Measurements from ENCODE around the gene TNFRSF6B. TPM values are rescaled to one million over a fixed set of nuclear protein-coding genes. Genes with fewer than 3 reads are reported as not detected.
A peak's percentile ranks its signal among the peaks of the same experiment; 100 is the strongest.

Gene TNFRSF6B
- polyA plus RNA-seq, 1 of the 3 experiments (the other 2 are of a cell fraction), result 9.4 TPM

GRCh38 chr20:63707558-63708300 is 11.3 kb downstream of the TNFRSF6B start, which contains the start of the genes ARFRP1 and ZGPAT:
Gene ARFRP1, minus strand, starts transcription at chr20:63707976. Its CDS starts 885 bp downstream, at chr20:63707091.
Gene ZGPAT, plus strand, starts transcription at chr20:63708039. Its CDS starts 542 bp downstream, at chr20:63708581.
- TF ChIP-seq YY1 (IDR thresholded peaks at IDR 0.05; ENCODE audit: low read depth) (0 out of 2 replicates have a peak, but pooled peaks have one; percentile 44), MXI1 (IDR thresholded peaks at IDR 0.05; ENCODE audit: low read depth, low read length) (peak; percentile 56), FOXM1 (IDR thresholded peaks at IDR 0.05; ENCODE audit: low read depth) (0 out of 2 replicates have a peak, but pooled peaks have one; percentile 23), ELF1 (IDR thresholded peaks at IDR 0.05) (peak; percentile 85), SIN3A (IDR thresholded peaks at IDR 0.05; ENCODE audit: borderline replicate concordance, low read depth, low read length) (peak; percentile 47; the same call in 1 of the 2 replicates), CHD2 (IDR thresholded peaks at IDR 0.05; ENCODE audit: low read length, partially characterized antibody) (peak; percentile 87), RXRA (IDR thresholded peaks at IDR 0.05; ENCODE audit: borderline replicate concordance, low read depth) (peak; percentile 94; the same call in 1 of the 2 replicates), GATA2 (CRISPR knock-in tag; IDR thresholded peaks at IDR 0.05) (no peak), GABPA (IDR thresholded peaks at IDR 0.05; ENCODE audit: low read depth) (peak; percentile 88), SMC3 (IDR thresholded peaks at IDR 0.05; ENCODE audit: low read depth, low read length) (no peak), TAF1 (IDR thresholded peaks at IDR 0.05; ENCODE audit: borderline replicate concordance, low read depth, low read length) (peak; percentile 36; the same call in 1 of the 2 replicates), NRF1 (IDR thresholded peaks at IDR 0.05; ENCODE audit: low read depth, low read length) (no peak), EP300 (IDR thresholded peaks at IDR 0.05; ENCODE audit: borderline replicate concordance in 1 of 2, low read depth in 1 of 2, low read length in 1 of 2) (no peak), POLR2AphosphoS5 (IDR thresholded peaks at IDR 0.05; ENCODE audit: low read depth, low read length) (peak; percentile 65), REST (IDR thresholded peaks at IDR 0.05; ENCODE audit: low read depth, low read length) (no peak)
- TF ChIP-seq, protein P1, sequence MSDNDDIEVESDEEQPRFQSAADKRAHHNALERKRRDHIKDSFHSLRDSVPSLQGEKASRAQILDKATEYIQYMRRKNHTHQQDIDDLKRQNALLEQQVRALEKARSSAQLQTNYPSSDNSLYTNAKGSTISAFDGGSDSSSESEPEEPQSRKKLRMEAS (IDR thresholded peaks at IDR 0.05; ENCODE audit: low read depth), result peak; percentile 76
- Histone ChIP-seq H3K4me3 (ENCODE audit: low read depth in 2 of 2, low read length in 1 of 2) (peak within 1 kb of the TSS; percentile 70 to 90), H4K20me1 (ENCODE audit: insufficient read depth) (0 out of 2 replicates have a peak, but pooled peaks cover 1% of the 10 kb centered on the region), H3K27me3 (ENCODE audit: insufficient read depth) (no peaks in the 10 kb centered on the region), H2AFZ (ENCODE audit: low read depth) (no peak within 1 kb of the TSS), H3F3A (replicated peaks; ENCODE audit: insufficient read depth) (peaks cover 4% of the 10 kb centered on the region), H3K36me3 (replicated peaks in 1 of 2; ENCODE audit: control insufficient read depth in 1 of 2, insufficient read depth in 2 of 2, low read length in 1 of 2) (peaks cover 43 to 53% of the 10 kb centered on the region in 2 experiments), H3K9me2 (no peaks in the 10 kb centered on the region), H3K4me1 (ENCODE audit: control insufficient read depth in 1 of 2, insufficient read depth in 2 of 2, low read depth in 1 of 2, low read length in 1 of 2) (peaks cover 0 to 20% of the 10 kb centered on the region in 2 experiments; a peak in 1 of 4 replicates), H3K27ac (ENCODE audit: low read depth in 2 of 2, low read length in 1 of 2) (peak within 1 kb of the TSS; percentile 65 to 71), H3K4me2 (peak within 1 kb of the TSS; percentile 92), H3K79me2 (ENCODE audit: insufficient read depth) (peaks cover 79% of the 10 kb centered on the region), H3K9ac (peak within 1 kb of the TSS; percentile 89), H3K9me3 (peaks cover 7% of the 10 kb centered on the region)
- DNase-seq, result peak; percentile 96
- POLR2A ChIA-PET, result interaction anchor here (0.6 to 2.6 kb wide), 10 partner anchors 10 to 272 kb away, joined by 3 to 22 read pairs (median 4); partner anchors contain the start of genes RTEL1, SAMD10, STMN3 and TNFRSF6B
- under 1% methylated on average over 44 of the region's 98 CpGs for WGBS (ENCODE audit: low lambda C conversion rate)
- CTCF ChIA-PET, result interaction anchor here (0.9 to 1.6 kb wide), 5 partner anchors 14 to 272 kb away, joined by 3 to 4 read pairs (median 3); no protein-coding TSS in a partner anchor

All from SK-N-SH (cell line).